Activated naive CD4-positive, alpha-beta T cell treated with anti-CD3 and anti-CD28 coated beads, Interleukin-2, amount 50 U/mL, for 16 hours (primary cell): ENCODE data around the gene FARS2.

Experiments
- DNase-seq: peaks from one replicate; pipeline ENCODE4 v3.0.0-alpha.2; 2020

The FARS2 gene

DNA sequence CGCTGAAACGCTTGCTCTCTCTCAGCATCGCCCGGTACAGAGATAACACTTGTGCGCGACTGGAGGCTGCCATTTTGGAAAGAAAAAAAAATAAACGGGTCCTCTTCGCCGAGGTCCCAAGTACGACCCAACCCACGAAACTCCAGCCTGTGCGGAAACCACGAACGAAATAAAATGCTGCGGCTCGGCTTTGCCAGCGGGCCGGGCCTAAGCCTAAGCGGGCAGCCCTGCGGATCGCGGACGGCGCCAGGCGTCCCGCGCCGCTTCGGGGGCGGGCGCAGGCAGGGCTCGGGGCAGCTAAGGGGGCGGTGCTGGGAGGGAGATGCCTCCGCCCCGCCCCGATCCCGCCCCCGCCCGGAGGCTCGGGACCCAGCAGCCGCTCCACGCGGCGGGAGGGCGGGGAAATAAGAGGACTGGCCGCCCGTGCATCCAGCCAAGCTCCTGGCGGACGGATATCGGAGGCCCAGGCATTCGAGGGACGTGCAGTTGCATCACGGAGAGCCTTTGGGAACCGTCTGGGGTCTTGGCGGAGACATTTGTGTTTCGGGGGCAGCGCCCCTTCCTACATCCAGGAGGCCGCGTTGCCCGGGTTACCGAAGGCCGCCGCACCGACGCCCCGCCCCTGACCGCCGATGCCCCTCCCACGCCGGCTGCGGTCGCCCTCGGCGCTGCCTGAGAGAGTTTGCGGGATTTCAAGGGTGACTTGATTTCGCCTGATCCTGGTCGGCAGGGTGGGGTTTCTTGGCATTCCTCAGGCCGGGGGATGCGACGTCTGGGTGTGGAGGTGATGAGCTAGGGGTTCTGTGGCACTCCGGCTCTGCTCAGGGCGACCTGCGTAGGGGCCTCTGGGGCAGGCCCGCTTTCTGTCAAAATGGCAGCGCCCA lies at the start of gene FARS2, which contains the start of gene LYRM4:
FARS2 (plus strand) TSS at position 853 of the 884 bp plus-strand sequence.
LYRM4 (minus strand) TSS at position 290 of the 884 bp plus-strand sequence; CDS start at position 73, 217 bp downstream.
- peak; percentile 91 for DNase-seq

DNA sequence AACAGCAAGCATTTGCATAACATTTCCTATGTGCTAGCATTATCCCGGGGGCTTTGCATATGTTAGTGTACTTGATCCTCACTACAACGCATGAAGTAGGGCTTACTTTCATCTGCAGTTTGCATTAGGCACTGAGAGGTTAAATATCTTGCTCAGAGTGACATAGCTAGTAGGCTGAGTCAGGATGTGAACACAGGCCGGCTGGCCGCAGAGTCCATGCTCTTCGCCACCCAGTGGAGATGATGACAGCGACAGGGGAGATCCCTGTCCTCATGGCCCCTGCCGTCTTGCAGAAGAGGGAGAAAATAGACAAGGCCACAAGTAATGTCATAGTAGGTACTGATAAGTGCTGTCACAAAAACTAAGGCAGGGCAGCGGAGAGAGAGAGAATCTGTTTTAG lies 47.5 kb upstream of the FARS2 start:
- DNase-seq: no peak

DNA sequence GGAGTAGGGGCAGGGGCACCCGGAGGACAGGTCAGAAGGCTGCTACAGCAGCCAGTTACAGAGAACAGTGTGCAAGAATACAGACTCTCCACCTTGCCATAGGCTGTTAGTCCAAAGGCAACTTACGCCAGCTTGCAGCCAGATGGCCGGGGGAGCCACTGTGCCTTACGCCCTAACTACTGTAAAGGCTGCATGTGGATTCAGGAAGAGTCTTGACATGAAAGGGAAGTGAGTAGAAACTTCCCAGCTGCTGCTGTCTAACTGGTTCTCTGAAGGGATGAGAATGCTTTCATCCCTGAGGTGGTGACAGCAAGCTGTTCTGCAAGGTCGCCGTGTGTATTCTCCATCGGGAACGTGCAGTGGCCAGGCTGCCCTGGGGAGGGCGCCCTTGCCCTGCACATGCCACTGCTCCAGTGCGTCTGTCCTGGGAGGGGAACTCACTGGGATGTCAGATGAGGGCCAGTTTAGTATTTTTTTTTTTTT lies 46.7 kb upstream of the FARS2 start:
- DNase-seq: no peak

DNA sequence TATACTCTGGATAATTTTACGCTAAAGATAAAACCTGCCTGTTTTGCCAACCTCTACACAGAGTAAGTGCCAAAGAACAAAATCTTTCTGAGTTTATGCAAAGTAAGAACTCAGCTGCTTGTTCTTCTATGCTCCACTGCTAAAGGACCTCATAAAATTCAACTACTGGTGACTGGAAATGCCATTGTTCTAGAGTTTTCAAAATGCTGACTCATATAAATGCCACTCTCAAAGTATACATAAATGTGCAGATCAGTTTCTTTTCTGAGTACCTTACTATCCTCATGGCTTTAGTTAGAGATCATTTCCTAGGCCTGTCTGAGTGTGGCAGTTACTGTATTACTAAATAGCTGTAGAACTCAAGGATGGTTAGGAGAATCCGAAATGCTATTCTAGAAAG lies 46.2 kb upstream of the FARS2 start:
- DNase-seq: no peak

DNA sequence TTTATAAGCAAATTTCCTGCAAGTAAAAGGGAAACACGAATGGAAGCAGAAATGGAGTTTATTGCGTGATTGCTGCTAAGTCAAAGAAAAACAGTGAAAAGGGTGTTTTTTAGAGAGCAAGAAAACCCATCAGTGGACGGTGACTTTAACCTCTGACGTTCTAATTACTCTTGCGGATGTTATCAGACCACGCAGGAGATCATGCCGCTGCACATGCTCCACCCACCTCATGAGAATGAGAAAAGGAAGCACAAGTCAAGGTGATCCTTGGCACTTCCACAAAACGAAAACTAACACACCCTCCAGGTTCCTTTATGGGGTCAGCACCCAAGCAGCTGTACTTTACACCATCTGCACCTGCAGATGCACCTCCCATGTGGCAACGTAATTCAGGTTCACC lies 45.5 kb upstream of the FARS2 start:
- no peak for DNase-seq

DNA sequence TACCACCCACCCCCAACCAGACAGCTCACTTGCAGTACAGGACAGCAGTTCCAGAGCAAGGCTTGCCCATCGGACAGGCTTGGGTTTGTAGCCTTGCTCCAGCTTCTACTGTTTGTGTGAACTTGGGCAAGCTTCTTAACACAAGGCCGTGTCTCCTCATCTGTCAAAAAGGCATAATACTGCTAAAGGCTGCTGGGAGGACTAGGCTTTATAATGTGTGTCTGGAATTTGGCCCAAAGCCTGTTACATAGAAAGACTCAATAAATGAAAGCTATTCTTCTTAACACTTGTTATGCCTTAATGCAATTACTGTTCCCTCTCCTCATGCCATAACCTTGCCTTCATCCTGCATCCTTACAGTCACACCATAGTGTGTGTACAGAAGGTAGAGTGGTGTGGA lies 44.0 kb upstream of the FARS2 start:
- DNase-seq: no peak

DNA sequence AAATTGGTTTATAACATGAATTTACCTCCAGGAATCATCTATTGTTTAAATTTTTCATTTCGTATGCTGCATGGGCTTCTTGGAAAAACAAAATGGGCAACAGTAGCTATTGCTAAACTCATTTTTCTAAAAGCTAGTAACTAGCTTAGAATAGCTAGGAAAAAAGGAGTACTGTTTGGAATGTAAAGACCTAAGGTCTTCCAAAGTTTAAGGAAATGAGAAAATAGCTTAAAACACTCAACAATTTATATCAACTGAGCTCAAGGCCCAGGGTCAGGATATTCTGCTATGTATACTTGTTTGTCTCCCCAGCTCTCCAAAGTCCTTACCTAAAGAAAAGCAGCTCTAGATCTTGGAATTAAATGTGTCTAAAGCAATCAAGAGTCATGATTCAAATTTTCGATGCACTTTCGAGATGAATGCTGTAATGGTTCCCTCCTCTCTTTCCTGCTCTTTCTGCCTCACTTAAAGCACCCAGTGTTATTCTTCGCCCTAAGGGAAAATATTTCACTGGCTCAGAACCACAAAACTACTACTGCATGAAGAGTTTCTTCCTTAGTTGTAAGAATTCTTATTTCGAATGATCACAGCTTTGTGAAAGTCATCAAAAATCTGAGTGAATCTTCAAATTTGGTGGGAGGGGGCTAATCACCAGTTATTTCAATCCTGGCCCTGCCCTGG lies 42.2 kb upstream of the FARS2 start:
- DNase-seq: no peak

DNA sequence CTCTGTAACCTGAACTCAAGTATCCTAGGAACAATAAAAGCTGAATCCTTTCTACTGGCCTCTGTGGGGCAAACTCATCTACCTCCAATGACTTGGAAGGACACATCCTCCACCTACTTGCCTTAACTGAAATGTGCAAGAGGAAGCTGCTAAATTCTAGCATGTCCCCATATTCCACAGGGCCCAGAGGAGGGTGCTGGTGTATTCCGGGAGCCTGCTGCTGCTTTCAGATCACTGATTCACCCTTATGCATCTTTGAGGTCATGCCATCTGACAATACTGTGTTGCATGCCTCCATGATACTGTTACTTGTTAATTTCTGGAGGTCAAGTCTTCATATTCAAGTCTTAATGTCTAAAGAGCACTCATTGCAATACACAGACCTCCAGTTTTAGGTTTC lies 40.9 kb upstream of the FARS2 start:
- no peak for DNase-seq

DNA sequence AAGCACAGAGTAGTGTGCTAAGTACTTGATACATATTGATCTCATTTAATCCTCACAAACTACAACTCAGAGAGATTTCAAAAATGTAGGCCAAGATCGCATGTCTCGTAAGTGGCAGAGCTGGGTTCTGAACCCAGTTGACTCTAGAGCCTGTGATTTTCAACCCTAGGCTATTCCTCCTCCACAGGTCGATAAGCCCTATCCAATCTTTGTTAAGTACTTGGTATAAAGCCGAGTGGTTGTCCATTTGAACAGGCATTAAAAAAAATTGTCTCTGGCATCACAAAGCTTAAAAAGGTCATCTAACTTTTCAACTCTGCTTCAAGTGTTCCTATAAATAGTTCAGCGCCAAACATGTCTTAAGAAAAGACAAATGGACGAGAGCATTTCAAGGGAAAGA lies 38.0 kb upstream of the FARS2 start:
- no peak for DNase-seq

DNA sequence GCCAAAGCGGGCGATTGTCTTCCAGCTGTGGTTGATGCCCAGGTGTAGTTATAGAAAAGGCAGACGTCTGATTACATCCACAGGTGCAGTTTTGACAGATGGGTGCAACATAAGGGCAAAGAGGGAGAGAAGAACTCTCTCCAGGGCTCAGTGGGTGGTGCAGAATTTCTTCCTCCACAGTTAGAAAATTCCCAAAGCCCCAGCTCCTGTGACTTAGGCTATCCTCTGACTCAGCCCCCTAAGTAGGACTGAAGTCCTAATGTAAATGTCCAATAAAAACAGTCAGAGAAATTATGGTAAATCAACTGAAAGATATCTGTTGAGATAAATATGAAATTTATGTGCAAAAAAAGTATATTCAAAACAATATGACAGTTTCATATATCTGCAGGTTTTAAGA lies 32.0 kb upstream of the FARS2 start:
- DNase-seq: no peak

DNA sequence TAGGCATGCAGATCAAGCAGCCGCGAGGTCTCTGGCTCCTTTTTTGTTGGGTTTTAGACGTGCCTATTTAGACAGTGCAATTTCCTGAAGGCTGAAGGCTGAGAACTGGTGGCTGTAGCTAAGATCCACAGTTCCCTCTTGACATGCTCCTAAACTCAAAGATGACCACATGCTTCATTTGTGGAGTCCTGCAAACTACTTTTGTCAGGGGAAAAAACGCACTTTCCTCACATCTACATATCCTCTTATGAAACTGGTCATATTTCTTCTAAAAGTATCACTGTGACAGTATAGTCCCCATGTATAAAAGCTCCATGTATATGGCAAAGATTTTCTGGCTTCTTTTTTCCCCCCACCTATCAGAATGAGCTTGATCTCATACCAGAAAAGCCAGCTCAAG lies 31.2 kb upstream of the FARS2 start:
- DNase-seq: no peak

DNA sequence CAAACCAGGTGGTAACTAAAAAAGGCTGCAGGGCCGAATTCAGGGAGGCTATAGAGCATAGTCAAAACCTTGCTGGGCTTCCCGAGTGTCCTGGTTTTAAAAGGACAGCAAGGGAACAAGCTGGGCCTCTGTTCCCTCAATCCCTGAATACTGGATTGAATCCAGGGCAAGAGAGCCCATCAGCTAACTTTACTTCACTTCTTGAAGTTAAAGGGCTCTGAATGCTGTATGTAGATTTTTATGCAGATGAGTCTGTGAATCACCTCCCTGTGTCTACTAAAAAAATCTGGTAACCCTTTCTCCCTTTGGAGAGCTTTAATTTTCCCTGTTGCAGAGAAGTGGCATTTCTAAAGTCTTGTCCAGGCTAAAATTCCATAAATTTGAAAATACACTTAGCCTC lies 30.0 kb upstream of the FARS2 start:
- no peak for DNase-seq

DNA sequence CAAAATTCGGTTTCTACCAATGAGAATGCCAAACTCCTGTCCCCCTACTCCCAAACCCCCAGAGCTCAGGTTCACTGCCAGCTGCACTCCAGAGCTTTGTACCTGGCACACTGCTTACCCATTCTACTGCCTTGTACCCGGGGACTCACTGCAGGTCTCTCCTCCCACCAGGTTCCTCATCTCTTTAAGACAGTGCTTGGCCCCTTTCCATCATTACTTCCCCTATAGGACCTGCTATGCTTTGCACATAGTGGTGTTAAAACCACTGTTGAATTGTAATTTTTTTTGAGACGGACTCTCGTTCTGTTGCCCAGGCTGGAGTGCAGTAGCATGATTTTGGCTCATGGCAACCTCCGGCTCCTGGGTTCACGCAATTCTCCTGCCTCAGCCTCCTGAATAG lies 26.4 kb upstream of the FARS2 start:
- no peak for DNase-seq

DNA sequence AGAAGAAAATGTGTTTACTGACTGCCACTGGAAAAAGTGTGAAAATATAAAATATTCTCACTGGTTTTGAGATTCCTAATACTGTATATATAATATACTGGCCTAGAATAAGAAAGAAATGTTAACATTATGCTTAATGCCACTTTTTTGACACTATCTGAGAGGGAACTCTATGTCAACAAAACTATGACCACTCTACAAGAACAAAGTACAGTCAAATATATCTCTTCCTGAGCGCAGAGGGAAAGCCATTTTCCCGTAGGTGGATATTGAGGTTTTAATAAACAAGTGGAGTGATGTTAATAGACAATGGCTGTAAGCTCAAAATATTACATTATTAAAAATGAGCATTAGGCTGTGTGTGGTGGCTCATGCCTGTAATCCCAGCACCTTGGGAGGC lies 25.5 kb upstream of the FARS2 start:
- no peak for DNase-seq

DNA sequence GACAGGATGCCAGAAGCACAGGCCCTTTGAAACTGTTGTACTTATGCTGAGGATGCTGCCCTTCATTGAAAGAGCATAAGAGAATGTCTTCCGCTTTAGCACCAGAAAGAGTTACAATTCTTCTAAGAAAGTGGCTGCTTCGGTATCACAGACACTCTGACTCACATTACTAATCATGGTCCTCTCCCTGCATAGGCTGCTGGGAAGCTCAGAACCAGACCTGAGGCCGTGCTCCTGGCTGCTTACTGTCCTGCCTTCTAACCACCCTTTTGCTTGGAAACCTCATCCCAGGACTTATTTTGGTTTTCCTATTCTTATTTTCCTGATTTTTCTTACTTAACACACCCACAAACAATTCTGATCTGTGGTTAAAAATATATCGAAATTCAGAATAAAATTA lies 23.5 kb upstream of the FARS2 start:
- no peak for DNase-seq

DNA sequence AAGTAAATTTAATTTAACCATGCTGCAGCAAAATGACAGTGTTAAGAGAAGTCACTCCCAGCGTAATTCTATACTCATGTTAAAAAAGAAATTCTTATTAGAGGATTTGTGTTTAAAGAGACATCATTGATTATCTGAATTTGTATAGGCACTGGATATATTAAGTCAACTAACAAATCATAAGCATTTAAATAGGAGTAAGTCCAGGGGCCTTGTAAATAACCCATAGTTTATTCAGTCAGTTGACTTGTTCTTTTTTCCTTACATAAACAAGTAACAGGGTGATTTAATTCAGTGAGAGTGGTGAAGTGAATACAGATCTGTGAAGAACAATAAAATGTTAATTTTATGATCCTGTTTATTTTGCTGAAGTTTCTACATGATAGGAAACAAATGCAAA lies 23.0 kb upstream of the FARS2 start:
- DNase-seq: no peak

DNA sequence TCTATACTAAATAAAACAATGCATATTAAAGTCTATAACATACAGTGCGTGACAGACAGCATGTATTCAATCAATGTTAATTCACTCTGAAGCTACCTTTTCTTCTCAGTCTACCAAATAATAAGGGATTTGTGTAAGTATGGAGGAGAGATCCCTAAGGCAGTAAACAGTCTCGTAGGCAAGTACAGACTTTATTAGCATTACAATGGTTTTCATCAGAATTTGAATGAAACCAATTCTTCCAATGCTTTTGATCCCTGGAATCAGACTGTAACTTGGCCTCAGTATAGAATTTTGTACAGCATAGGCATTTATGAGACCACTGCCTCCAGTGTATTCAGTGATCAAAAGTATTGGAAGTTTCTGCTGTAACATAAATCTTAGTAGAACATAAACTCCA lies 20.1 kb upstream of the FARS2 start:
- no peak for DNase-seq

DNA sequence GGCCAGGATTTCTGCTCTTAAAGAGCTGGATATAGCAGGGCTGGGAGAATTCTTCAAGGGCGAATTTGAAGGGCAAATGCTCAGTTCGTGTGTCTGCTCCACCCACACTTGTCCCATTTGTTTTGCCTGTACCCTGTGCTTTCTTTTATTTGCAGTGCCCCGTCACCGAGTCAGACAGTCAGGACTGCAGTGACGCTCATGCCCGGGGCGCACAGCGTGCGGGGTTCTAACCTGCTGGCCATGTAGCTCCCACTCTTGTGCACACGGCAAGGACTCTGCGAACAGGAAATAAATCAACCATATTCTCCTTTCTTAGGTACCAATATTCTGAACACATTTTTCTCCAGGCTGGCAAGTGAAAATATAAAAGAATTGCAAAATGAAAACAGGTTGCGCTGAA lies 18.2 kb upstream of the FARS2 start:
- DNase-seq: no peak

DNA sequence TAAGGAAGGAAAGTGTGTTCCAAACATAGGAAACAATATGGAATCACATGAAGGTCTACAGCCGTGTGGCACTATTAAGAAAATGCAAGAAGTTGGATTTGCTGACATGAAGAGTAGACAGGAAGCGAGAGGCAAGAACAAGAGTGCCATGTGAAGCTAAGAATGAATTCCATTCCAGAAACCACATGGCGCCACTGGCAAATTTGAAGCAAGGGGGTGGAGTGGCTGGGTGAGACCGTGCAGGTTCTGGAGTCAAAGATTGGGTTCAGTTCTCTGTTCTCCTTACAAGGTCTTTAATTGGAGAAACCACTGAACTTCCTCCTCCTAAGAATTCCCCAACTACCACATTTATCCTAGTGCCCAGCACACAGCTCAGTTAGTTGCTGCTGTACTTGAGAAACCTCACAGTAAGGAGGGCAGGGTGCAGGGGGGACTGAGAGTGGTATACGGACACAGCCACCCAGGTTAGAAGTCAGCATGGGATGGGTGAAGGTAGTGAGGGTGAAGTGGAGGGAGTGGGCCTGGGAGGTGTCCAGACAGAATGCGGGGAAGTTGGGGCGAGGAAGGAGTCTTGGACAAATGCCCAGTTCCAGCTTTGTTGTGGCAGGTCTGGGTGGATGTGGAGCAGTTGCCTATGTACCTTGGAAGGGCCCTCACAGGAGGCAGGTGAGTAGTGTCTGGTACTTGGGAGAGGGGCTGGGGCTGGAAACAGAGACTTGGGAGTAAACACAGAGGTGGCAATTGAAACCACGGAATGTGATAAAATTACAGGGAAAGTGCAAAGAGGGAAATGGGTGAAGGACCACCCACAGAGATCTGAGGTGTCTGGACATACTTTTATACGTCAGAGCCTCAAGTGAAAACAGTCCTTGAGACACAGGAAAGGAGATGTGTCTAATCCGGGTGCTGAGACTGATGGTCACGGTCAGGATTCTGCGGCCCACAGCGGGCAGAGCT lies 14.9 kb upstream of the FARS2 start:
- no peak for DNase-seq

DNA sequence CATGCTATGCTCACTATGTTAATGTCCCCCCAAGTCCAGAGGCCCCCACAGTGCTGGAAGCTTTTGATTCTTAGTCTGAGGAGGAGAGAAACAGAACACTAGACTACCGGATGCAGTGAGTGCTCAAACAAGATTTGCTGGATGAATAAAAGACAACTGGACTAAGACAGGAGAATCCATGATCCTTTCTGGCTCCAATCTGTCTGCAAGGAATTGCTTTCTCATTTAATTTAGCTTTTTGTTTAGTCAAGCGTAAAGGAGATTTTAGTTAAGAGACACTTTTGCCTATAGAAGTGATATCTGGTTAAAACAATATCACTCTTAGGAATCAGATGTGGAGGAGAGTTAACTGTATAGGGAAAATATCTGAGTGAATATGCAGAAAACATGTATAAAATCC lies 14.1 kb upstream of the FARS2 start:
- no peak for DNase-seq

DNA sequence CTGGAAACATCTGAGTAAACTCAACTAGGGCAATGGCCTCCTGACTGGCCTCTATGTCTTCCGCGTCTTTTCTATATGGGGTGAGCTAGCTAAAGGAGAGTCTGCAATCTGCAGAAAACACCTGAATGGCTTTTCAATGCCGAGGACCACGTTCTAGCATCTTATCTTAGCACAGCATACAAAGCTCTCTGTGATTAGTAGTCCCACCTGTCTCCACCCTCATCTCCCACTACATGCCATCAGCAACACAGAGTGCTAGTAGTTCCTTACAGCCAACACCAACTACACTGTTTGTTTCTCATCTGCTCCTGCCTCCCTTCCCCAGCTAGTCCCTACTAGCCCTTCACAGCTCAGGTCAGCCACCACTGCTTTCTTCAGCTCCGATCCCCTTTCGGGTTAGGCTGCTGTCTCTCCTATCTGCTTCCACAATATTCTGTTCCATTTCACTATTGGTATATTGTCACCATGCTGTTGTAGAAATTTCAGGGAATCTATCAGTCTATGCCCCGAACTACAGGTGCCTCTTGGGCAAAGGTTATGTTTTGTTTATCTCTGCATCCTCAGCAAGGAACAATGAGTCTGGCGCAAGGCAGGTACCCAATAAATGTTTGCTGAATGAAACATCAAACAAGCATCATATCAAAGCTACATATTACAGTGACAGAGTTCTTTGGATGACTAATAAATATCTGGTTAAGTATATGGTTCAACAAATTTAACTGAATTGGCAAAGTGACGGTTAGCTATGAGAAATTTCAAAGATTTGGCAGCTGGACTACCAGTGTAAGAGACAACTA lies 12.8 kb upstream of the FARS2 start:
- no peak for DNase-seq

DNA sequence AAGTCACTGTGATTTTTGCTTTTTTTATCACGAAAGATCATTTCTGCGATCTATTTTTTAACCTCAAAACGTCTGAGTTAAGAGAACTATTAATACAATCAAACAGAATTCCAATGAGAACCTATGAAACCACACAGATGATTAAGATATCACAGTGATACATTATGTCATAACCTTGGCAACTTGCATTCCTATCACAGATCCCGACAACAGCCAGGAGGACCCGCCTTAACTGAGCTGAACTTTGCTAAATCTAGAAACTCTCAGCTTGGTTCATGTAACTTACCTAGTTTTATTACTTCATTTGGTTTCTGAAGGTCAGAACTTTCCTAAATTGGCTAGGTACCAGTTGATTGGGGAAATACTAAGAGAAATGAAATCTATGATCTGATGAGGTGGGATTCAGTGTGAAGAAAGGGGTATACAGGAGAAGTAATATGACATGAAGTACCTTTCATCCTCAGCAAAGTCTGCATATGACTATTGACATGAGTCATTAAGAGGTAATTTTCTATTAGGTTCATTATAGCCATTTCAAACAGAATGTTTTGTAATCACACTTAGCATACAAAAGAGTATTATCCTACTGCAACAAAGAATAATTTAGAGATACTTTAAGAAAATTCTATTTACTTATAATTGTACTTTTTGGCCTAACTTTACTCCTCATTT lies 11.7 kb upstream of the FARS2 start:
- DNase-seq: no peak
